IPS DF 4.7 (cell line): ENCODE results near the gene SLC7A14.

Experiments
- DNase-seq: peaks from one replicate; pipeline ENCODE4 v3.0.0-alpha.2; 2013; ENCODE audit warnings: low spot score; ENCODE audit errors: extremely low read depth

Gene SLC7A14

GRCh38 chr3:170473358-170473757 is 112.5 kb downstream of the SLC7A14 start:
- DNase-seq = no peak

- DNase-seq = no peak
Observed at GRCh38 chr3:170471149-170471548, 114.7 kb downstream of the SLC7A14 start.

GRCh38 chr3:170470063-170471016 is 115.5 kb downstream of the SLC7A14 start:
- DNase-seq = no peak

GRCh38 chr3:170469151-170470062 is 116.5 kb downstream of the SLC7A14 start:
- DNase-seq = no peak

DNA sequence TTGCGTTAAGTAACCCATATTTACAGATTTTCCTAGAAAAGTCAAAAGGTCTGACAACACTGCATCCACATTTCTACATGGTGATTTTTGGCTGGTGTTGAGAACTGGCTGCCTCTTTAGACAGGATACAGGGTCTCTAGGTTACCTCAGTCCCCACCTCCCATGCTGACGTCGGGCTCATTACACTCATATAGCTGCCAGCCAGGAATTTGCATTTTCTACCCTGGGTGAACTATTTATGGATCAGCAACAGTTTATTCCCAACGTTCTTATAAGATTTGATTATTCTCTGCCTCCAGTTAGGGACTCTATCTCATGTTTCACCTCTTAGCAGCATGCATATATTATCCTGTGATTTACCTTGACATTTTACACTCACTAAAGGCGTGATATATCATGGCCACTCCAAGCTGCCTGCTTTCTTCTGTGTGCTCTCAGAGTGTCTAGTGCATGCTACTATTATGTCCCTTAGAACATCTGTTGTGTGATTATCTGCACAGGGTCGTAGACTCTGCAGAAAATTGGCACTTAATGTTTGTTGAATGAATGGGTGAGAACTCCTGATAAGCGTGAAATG is 118.2 kb downstream of the SLC7A14 start:
- DNase-seq = no peak

DNA sequence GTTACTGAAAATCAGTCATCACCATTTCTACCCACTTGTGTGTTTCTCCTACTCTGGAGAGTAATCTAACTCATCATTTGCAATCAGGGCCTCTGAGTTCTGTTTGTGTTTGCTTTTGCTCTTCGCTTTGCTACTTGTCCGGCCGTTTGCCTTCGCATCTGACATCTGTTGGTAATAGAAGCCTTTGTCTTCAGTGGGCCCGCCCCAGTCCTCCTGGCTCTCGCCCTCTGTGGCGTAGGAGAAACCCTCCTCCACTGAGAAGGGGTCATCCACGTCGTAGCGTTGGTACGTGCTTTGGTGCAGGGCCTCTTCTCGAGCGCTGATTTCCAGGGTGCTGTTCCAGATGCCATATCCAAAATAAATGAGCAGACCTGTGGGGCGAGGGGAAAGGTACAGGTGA is 118.9 kb downstream of the SLC7A14 start:
- DNase-seq = no peak

DNA sequence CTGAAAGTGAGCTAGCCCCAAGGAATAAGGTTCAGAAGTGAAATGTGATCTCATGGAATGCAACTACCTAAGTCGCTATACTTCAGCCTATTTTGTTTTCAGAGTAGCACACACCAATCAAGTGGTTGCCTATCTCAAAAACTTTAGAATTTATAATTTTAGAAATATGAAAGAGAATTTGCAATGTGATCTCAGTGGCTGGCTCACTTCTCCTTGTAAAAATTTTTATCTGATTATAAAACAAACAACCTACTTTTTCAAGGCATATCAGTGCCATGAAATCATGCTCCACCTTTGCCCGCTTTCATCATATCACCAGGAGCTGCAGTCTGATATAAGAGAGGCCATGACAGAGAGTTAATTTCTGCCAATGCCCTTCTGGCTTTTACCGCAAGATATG is 119.9 kb downstream of the SLC7A14 start:
- DNase-seq = no peak

- no peak for DNase-seq
Observed at GRCh38 chr3:170463011-170463410, 122.9 kb downstream of the SLC7A14 start.

- no peak for DNase-seq
Observed at GRCh38 chr3:170458285-170458684, 127.6 kb downstream of the SLC7A14 start.

DNA sequence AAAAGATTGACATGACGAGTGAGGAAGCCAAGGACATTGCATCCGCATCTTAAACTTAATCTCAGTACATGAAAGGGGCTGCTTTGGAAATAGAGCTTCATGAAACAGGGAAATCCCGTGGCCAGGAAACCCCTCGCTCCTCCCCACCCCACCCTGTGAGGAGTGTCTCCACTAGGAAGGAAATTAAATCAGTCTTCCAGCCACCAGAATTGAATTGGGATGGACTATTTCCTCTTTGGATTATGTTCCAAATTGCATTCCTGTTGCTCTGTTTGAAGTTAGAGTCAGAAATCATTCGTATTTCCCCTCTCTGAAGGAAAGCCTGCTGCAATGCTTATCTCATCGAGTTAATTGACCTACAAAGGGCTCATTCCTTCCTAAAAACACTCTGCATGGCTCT is 131.4 kb downstream of the SLC7A14 start:
- no peak for DNase-seq

- DNase-seq = no peak
Observed at GRCh38 chr3:170450039-170450438, 135.8 kb downstream of the SLC7A14 start.

DNA sequence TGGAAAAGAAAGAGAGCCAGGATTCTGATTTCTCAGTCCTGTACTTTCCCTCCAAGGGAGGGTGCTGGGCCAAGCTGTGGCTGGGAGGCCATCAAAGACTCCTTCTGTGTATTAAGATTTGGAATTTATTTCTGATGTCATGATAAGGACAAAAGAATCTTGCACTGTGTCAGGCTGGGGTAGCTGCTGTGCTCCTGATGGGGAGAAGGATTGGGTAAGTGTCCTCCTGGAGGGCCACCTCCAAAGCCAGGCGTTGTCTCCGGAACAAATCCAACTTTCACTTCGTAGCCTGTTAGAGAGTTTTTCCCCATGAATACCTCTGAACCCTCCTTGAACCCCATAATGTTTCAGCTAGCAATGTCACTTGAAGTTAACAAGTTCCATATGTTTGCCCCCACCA is 137.3 kb downstream of the SLC7A14 start:
- no peak for DNase-seq

- DNase-seq = no peak
Observed at GRCh38 chr3:170443457-170443856, 142.4 kb downstream of the SLC7A14 start.

DNA sequence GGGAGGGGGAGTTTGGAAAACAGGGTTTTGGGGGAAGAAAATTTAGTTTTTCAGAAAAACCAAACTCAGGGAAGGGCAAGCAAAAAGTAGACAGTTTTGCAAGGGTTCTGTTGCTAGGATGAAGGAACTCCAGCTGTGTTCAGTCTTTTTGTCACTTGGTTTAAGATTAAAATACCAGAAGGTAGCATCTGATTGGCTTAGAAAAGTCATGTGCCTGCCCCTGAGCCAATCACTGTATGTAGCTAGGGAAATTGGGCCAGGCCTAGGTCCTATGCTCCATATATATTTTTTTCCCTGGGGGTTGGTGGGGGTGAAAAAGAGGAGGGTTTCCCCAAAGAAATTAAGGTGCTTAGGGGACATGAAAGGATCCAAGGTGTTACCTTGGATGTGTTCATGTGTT is 142.9 kb downstream of the SLC7A14 start:
- DNase-seq = no peak

DNA sequence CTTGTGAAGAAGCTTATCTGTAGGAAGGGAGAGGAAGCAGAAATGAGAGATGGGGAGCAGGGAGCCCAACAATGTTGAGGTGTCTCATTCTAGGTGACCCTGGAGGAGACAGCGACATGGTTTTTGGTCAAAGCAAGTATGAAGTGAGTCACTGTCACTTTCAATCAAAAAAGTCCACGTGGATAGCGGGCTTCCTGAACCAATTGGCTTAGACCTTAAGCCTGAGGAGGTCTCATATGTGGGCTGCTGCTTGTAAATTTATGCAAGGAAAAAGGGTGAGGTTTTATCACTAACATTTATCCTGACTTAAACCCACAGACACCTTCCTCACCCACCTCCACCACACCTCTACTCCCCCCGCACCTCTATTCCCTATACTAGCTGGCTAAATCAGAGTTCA is 144.5 kb downstream of the SLC7A14 start:
- no peak for DNase-seq

DNA sequence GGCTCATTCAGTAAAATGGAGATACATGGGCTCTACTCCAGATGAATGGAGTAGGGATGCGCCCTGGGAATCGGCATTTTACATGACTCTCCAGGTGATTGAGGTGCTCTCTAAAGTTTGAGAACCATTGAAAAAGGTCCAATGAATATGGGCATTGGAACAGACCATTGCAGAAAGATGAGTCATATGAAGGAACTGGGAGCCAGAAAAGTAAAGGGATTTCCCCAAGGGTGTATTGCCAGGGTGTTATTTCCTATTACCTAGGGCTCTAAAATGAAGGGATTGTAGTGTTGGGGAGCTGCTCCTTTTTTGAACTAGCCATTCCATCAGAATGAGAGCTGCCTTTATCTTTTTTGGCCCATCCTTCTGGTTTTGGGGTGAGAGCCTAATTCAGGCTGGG is 145.5 kb downstream of the SLC7A14 start:
- no peak for DNase-seq

DNA sequence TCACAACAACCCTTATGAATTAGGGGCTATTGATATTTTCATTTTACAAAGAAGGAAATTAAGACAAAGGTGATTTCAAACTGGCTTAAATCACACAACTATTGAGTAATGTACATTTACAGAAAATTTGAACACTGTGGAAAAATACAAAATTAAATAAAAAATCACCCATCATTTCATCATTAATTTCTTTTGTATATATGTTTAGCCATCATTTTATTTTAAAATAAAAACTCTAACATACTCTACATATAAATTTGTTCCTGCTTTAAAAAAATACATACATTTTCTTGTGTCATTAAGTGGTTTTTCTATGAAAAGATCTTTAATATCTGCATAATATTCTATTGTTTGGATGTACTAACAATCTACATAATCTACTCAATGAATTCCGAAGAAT is 147.0 kb downstream of the SLC7A14 start:
- DNase-seq = no peak

DNA sequence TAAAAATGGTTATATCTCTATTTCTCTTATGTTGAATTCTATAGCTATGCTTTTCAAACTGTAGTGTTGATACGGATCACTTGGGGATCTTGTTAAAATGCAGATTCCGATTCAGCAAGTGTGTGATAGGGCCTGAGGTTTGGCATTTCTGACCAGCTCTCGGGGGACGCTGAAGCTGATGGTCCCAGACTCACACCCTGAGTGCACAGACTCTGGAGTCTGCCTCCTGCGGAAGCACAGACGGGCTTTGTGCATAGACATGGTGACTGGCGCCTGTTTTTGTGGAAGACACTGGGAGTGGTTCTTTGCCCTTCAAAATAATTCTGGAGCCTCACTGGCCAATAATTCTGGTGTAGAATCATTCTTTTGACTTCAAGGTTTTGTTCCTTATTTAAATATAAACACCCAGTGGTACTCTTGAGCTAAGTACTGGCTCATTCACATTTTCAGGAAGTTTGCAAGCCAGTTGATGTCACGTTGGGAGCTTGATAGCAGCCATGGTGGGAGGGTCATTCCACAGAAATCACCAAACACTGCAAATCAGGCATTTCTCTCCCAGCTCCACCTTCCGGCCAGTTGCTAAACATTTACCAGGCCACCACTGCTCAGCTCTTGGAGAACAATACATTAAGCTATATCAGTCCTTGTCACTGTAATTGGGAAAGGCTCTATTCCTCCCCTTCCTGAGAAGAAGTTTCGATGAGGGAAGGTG is 148.0 kb downstream of the SLC7A14 start:
- no peak for DNase-seq

- DNase-seq = no peak
Observed at GRCh38 chr3:170437176-170437575, 148.7 kb downstream of the SLC7A14 start.

DNA sequence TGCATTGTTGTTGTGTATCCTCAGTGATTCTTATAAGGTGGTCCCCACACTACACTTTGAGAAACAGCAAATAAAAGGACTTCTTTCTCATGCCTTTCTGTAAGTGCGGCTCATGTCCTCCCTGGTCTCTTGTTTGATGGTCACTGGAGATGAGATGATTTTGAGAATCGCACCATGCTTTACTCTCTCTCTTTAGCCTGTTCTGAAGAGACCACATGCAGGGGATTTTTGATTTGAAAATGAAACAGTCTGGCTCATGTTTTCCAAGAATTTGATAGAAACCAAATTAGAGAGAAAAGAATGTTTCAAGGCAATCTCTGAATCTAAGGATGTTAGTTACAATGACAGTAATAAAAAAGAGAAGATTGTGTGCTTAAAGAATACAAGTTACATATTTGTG is 149.2 kb downstream of the SLC7A14 start:
- no peak for DNase-seq

DNA sequence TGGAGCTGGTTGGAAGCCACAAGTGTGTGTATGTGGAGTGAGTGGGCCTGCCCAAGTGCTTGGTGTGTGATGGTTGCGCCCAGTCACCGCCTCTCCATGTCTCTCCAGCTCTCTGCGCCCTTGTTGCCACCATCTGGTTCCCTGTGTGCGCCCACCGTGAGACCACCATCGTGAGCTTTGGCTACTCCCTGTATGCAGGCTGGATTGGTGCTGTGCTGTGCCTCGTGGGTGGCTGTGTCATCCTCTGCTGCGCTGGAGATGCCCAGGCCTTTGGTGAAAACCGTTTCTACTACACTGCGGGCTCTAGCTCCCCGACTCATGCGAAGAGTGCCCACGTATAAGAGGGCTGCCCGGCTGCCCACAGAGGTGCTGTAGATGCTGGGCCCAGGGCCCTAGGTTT is 153.5 kb downstream of the SLC7A14 start:
- no peak for DNase-seq
